Endothelial cell (in vitro differentiated cells): Measurements from ENCODE around the gene NECAP2. TPM values are rescaled to one million over a fixed set of nuclear protein-coding genes. Genes with fewer than 3 reads are reported as not detected.
"Not testable (repeated sequence)": the region's sequence is repeated elsewhere in the genome, so short reads cannot be mapped to it uniquely, and the experiment has no call there.

Experiments
- DNase-seq: peaks from one replicate; pipeline ENCODE4 v3.0.0; 2021; ENCODE audit warnings: low spot score
- H3K27ac Mint-ChIP-seq: one replicate; pipeline ENCODE4 v1.8.0; 2021; ENCODE audit warnings: mixed read lengths, inconsistent platforms; ENCODE audit not compliant: unreplicated experiment
- H3K27me3 Mint-ChIP-seq: one replicate; pipeline ENCODE4 v1.8.0; 2021; ENCODE audit warnings: mild to moderate bottlenecking, moderate library complexity, mixed read lengths, inconsistent platforms; ENCODE audit not compliant: unreplicated experiment
- H3K36me3 Mint-ChIP-seq: one replicate; pipeline ENCODE4 v1.8.0; 2021; ENCODE audit warnings: mild to moderate bottlenecking, low read depth, mixed read lengths, inconsistent platforms; ENCODE audit not compliant: unreplicated experiment
- H3K4me1 Mint-ChIP-seq: one replicate; pipeline ENCODE4 v1.8.0; 2021; ENCODE audit warnings: mild to moderate bottlenecking, mixed read lengths, inconsistent platforms; ENCODE audit not compliant: unreplicated experiment
- H3K4me3 Mint-ChIP-seq: one replicate; pipeline ENCODE4 v1.8.0; 2021; ENCODE audit warnings: mild to moderate bottlenecking, mixed read lengths, inconsistent platforms; ENCODE audit not compliant: unreplicated experiment
- H3K9me3 Mint-ChIP-seq: one replicate; pipeline ENCODE4 v1.8.0; 2021; ENCODE audit warnings: mixed read lengths, inconsistent platforms; ENCODE audit not compliant: unreplicated experiment
- CTCF ChIP-seq: fragments of 200-600 bp; sonication (generic); IDR thresholded peaks from one replicate; pipeline ENCODE4 v1.5.0; 2021; ENCODE audit warnings: antibody characterized with exemption; ENCODE audit not compliant: unreplicated experiment
- total RNA-seq: library from RNA; stranded (reverse); fragmentation: NEBNext Ultra II Directional; extraction: Animal tissue kit (Norgen Biotek cat#: 25700); gene quantifications from one replicate; pipeline ENCODE4 v1.2.1, GENCODE V29; 2021; ENCODE audit not compliant: unreplicated experiment

Gene NECAP2
- total RNA-seq, 1 donor from 2014 or later = 192 TPM

GRCh38 chr1:16503494-16503893 is 63.0 kb downstream of the NECAP2 start:
- no peak for DNase-seq
- Mint-ChIP-seq H3K27ac (no peak overlapping the region), H3K36me3 (no peaks in the 10 kb centered on the region), H3K4me1 (peaks cover 5% of the 10 kb centered on the region), H3K4me3 (no peak overlapping the region), H3K9me3 (no peaks in the 10 kb centered on the region), H3K27me3 (peaks cover 5% of the 10 kb centered on the region)
- TF ChIP-seq CTCF = no peak

GRCh38 chr1:16505870-16506269 is 65.3 kb downstream of the NECAP2 start:
- H3K27ac Mint-ChIP-seq, H3K9me3 Mint-ChIP-seq, DNase-seq, H3K36me3 Mint-ChIP-seq, H3K27me3 Mint-ChIP-seq, H3K4me3 Mint-ChIP-seq, H3K4me1 Mint-ChIP-seq: not testable (repeated sequence)

GRCh38 chr1:16506364-16507136 is 66.0 kb downstream of the NECAP2 start:
- H3K4me1 Mint-ChIP-seq, DNase-seq, H3K27ac Mint-ChIP-seq, H3K27me3 Mint-ChIP-seq, H3K36me3 Mint-ChIP-seq, H3K4me3 Mint-ChIP-seq, H3K9me3 Mint-ChIP-seq: not testable (repeated sequence)

- H3K27ac Mint-ChIP-seq, H3K4me1 Mint-ChIP-seq, H3K4me3 Mint-ChIP-seq, H3K9me3 Mint-ChIP-seq, H3K36me3 Mint-ChIP-seq, H3K27me3 Mint-ChIP-seq: not testable (repeated sequence)
- DNase-seq = peak; percentile 38
Observed at GRCh38 chr1:16508861-16509445, 68.4 kb downstream of the NECAP2 start.

Other genes with a start within 250 kb of the NECAP2 start
- 14.0 TPM for gene ARHGEF19, start 228.1 kb upstream of the NECAP2 start, total RNA-seq
- 3.6 TPM for gene CPLANE2, start 203.5 kb upstream of the NECAP2 start, total RNA-seq
- gene FBXO42, start 88.2 kb upstream of the NECAP2 start, total RNA-seq = 17.2 TPM
- gene SZRD1, start 73.5 kb upstream of the NECAP2 start, total RNA-seq = 127 TPM
- gene SPATA21, start 3.3 kb upstream of the NECAP2 start, total RNA-seq = not detected
- gene RNU1-1, start 73.6 kb downstream of the NECAP2 start, total RNA-seq = 3,428 TPM
- gene NBPF1, start 172.8 kb downstream of the NECAP2 start, total RNA-seq = 41.8 TPM
- gene RNU1-3, start 226.2 kb downstream of the NECAP2 start, total RNA-seq = 3,428 TPM